Transverse colon (tissue), 4 donors: Measurements from ENCODE around the gene WFDC1. TPM values are rescaled to one million over a fixed set of nuclear protein-coding genes. Genes with fewer than 3 reads are reported as not detected.
A peak's percentile ranks its signal among the peaks of the same experiment; 100 is the strongest.
"Not testable (repeated sequence)": the region's sequence is repeated elsewhere in the genome, so short reads cannot be mapped to it uniquely, and the experiment has no call there.

Experiments used
- DNase-seq: peaks from one replicate; pipeline ENCODE4 v3.0.0-alpha.2; 2019
- H3K27ac ChIP-seq, 4 donors: fragments of 200-600 bp; sonication (generic); 2 replicates each; pipeline ENCODE4 v1.5.1; 2016 to 2018; ENCODE audit warnings: inconsistent platforms in 4 of 4
- H3K27me3 ChIP-seq: fragments of 200-600 bp; sonication (generic); 2 replicates; pipeline ENCODE4 v1.5.1; 2017; ENCODE audit warnings: inconsistent platforms
- H3K36me3 ChIP-seq, 4 donors: fragments of 200-600 bp; sonication (generic); 2 replicates each; pipeline ENCODE4 v1.5.1; 2017 to 2019; ENCODE audit warnings: inconsistent platforms in 4 of 4
- H3K4me1 ChIP-seq, 4 donors: fragments of 200-600 bp; sonication (generic); 2 replicates each; pipeline ENCODE4 v1.5.1; 2017 to 2020; ENCODE audit warnings: inconsistent platforms in 4 of 4
- H3K4me3 ChIP-seq, 4 donors: fragments of 200-600 bp; sonication (generic); 1 replicate in 1 of 4; 2 replicates in 3 of 4; pipeline versions ENCODE4 v1.5.1 to v1.6.1; 2017 to 2019; ENCODE audit warnings: inconsistent platforms in 4 of 4
- H3K9me3 ChIP-seq, 2 donors: fragments of 200-600 bp; sonication (generic); 2 replicates each; pipeline ENCODE4 v1.5.1; 2017 to 2019; ENCODE audit warnings: inconsistent platforms in 2 of 2
- CTCF ChIP-seq, 5 experiments: fragments of 200-600 bp in 3 of 5; fragments of 450-650 bp in 2 of 5; sonication (generic) in 3 of 5; IDR thresholded peaks; 1 replicate in 2 of 5; 2 replicates in 3 of 5; pipeline ENCODE4 v1.5.1; 2016 to 2017; ENCODE audit warnings: antibody characterized with exemption in 5 of 5, inconsistent platforms in 3 of 5, mild to moderate bottlenecking in 2 of 5, moderate library complexity in 1 of 5
- EP300 ChIP-seq: sonication (generic); formaldehyde crosslinking; IDR thresholded peaks from one replicate; pipeline ENCODE4 v1.6.1; 2017; ENCODE audit warnings: antibody characterized with exemption, low read depth
- POLR2A ChIP-seq: fragments of 450-650 bp; IDR thresholded peaks from one replicate; pipeline ENCODE4 v1.6.1; 2016; ENCODE audit warnings: antibody characterized with exemption, mild to moderate bottlenecking, moderate library complexity
- POLR2AphosphoS5 ChIP-seq, 3 donors: sonication (generic); formaldehyde crosslinking; IDR thresholded peaks; one replicate each; pipeline ENCODE4 v1.6.1; 2016; ENCODE audit warnings: antibody characterized with exemption in 3 of 3
- WGBS, 2 donors: methylation state at CpG; one replicate each; pipeline ENCODE4 v1.1.5; 2018; ENCODE audit warnings: low coverage in 1 of 2; 5-methylcytosine and 5-hydroxymethylcytosine counted together
- in situ Hi-C, 4 donors: fragments of 200-750 bp; cut with MboI; loops; one replicate each; pipeline versions ENCODE4 v1.15.0 to v1.15.1; 2017; ENCODE audit warnings: low sequenced_read_pairs in 3 of 4, low pct_ligation_motif_present in 1 of 4, low pct_unique_long_range_greater_than_20kb in 1 of 4
- intact Hi-C: fragments of 100-400 bp; cut with DNase I; formaldehyde crosslinking; loops from one replicate; pipeline ENCODE4 v1.15.1; 2023; ENCODE audit warnings: low total_unique reads
- total RNA-seq, 4 donors: library from RNA; depleted of rRNA; stranded (reverse); fragments of >200 nt; gene quantifications; one replicate each; pipeline ENCODE4 v1.1.0, GENCODE V29; 2016

Gene WFDC1
- total RNA-seq, 4 donors from 2014 or later, result 5.6 to 91.3 (median 7.0) TPM

DNA sequence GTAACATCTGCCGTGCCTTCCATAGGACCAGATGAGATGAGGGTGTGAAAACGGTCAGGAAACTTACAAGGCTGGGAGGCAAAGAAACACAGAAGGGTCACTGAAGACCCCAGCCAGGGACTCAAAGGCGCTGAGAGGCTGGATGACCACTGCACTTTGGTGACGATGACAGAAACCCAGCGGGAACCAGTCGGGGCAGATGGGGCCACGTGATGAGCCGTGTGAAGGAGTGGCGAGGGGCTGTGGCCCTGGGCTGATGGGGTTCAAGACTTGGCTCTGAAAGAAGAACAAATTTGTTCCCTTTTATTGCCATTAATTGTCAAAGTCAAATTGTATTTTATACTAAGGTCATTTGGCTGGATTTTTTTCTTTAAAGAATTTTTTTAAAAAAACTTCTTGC is 45.1 kb downstream of the WFDC1 start:
- DNase-seq, result no peak
- TF ChIP-seq EP300, result no peak
- no peak for TF ChIP-seq POLR2A
- no peak for TF ChIP-seq POLR2AphosphoS5 (IDR thresholded peaks at IDR 0.05)
- Histone ChIP-seq H3K27me3 (no peaks in the 10 kb centered on the region), H3K27ac (no peak overlapping the region), H3K4me1 (peaks cover 2 to 30% (median 18%) of the 10 kb centered on the region in 4 donors), H3K36me3 (no peaks in the 10 kb centered on the region), H3K4me3 (no peak overlapping the region), H3K9me3 (peaks cover 5 to 9% of the 10 kb centered on the region in 2 donors)
- intact Hi-C loops, result no loop called here
- 69 to 83% methylated on average over 5 to 9 of the region's 9 CpGs for WGBS, 2 donors
- in situ Hi-C loops, result no loop called here

GRCh38 chr16:84340325-84341040 is 45.8 kb downstream of the WFDC1 start:
- in situ Hi-C loops (no loop called here), intact Hi-C loops (no loop called here)
- H3K4me1 ChIP-seq, result peaks cover 2 to 26% (median 16%) of the 10 kb centered on the region in 4 donors
- H3K4me3 ChIP-seq, result no peak overlapping the region
- H3K27me3 ChIP-seq, result no peaks in the 10 kb centered on the region
- no peaks in the 10 kb centered on the region for H3K36me3 ChIP-seq
- H3K9me3 ChIP-seq, result peaks cover 5 to 9% of the 10 kb centered on the region in 2 donors
- H3K27ac ChIP-seq, result peak overlapping the region; percentile 68 to 82 (median 80)
- 30 to 57% methylated on average over 2 to 18 of the region's 18 CpGs for WGBS, 2 donors
- peak; percentile 88 for DNase-seq
- peak in 1 of 3 donors; percentile 59 for TF ChIP-seq POLR2AphosphoS5 (IDR thresholded peaks at IDR 0.05)
- TF ChIP-seq CTCF (IDR thresholded peaks at IDR 0.05), result peak in 4 of 5 experiments; percentile 27 to 79 (median 48)
- no peak for TF ChIP-seq POLR2A

- peaks cover 2 to 26% (median 16%) of the 10 kb centered on the region in 4 donors for H3K4me1 ChIP-seq
- peaks cover 5 to 9% of the 10 kb centered on the region in 2 donors for H3K9me3 ChIP-seq
- H3K4me3 ChIP-seq, result no peak overlapping the region
- intact Hi-C loops (no loop called here), in situ Hi-C loops (no loop called here)
- no peaks in the 10 kb centered on the region for H3K36me3 ChIP-seq
- TF ChIP-seq POLR2AphosphoS5 (IDR thresholded peaks at IDR 0.05) (peak; percentile 8 to 77 (median 50)), POLR2A (peak; percentile 57), CTCF (IDR thresholded peaks at IDR 0.05) (no peak)
- 68% methylated on average over 24 of the region's 24 CpGs; no CpG with 5 or more reads in 1 of the 2 donors for WGBS, 2 donors
- H3K27ac ChIP-seq, result peak overlapping the region; percentile 68 to 82 (median 80)
- no peaks in the 10 kb centered on the region for H3K27me3 ChIP-seq
- DNase-seq, result peak; percentile 77
Observed at GRCh38 chr16:84341528-84342295, 47.0 kb downstream of the WFDC1 start.

DNA sequence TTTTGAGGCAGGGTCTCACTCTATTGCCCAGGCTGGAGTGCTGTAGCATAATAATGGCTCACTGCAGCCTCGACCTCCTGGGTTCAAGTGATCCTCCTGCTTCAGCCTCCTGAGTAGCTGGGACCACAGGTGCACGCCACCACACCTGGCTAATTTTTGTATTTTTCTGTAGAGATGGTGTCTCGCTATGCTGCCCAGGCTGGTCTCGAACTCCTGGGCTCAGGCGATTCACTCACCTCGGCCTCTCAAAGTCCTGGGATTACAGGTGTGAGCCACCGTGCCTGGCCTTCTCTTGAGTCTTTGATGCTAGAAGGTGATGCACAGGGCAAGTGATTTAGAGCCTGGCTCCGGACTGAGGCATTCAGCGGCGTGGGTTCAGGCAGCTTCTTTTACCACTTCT is 49.1 kb downstream of the WFDC1 start:
- intact Hi-C loops, H3K4me3 ChIP-seq, in situ Hi-C loops, DNase-seq, H3K27ac ChIP-seq, H3K9me3 ChIP-seq, H3K36me3 ChIP-seq, H3K27me3 ChIP-seq: not testable (repeated sequence)
- 89% methylated on average over 10 of the region's 10 CpGs; no CpG with 5 or more reads in 1 of the 2 donors for WGBS, 2 donors
- peaks cover 2 to 36% (median 24%) of the 10 kb centered on the region in 4 donors for H3K4me1 ChIP-seq

- 83% methylated on average over 8 of the region's 8 CpGs; no CpG with 5 or more reads in 1 of the 2 donors for WGBS, 2 donors
- intact Hi-C loops, result no loop called here
- no peak for DNase-seq
- in situ Hi-C loops, result no loop called here
- H3K4me3 ChIP-seq, result no peak overlapping the region
- no peak for TF ChIP-seq CTCF (IDR thresholded peaks at IDR 0.05)
- TF ChIP-seq EP300, result no peak
- no peak for TF ChIP-seq POLR2A
- TF ChIP-seq POLR2AphosphoS5 (IDR thresholded peaks at IDR 0.05), result no peak
- peaks cover 2 to 46% (median 34%) of the 10 kb centered on the region in 4 donors for H3K4me1 ChIP-seq
- H3K27me3 ChIP-seq, result no peaks in the 10 kb centered on the region
- no peak overlapping the region for H3K27ac ChIP-seq
- no peaks in the 10 kb centered on the region for H3K36me3 ChIP-seq
- H3K9me3 ChIP-seq, result no peaks in the 10 kb centered on the region
Observed at GRCh38 chr16:84344781-84345180, 50.1 kb downstream of the WFDC1 start.
